ENCODE measurements around the gene VANGL1. TPM values are rescaled to one million over a fixed set of nuclear protein-coding genes. Genes with fewer than 3 reads are reported as not detected.

VANGL1 gene
- total RNA-seq, 2 donors from 2014 or later: 17.5 to 18.6 TPM

DNA sequence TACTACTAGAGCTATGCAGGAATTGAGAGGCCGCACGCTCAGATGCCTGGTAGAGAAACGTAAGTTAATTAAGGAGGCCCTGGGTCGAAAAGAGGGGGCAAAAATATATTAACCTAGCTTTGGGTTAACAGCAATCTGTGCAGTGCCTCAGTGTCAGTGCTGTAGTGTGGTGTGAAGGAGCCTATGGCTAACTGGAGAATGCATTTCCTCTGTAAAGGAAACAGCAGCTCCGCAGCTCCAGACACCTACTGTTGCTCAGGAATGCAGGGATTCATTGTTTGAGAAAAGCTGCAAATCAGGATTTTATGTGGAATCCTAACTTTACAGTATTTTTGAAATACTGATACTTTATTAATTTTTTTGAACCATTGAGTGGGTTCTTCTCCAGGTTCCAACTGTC lies 18.4 kb downstream of the VANGL1 start:
- intact Hi-C loops (cut with DNase I, micrococcal nuclease): no loop called here
- no peak for ATAC-seq
- DNase-seq: no peak

DNA sequence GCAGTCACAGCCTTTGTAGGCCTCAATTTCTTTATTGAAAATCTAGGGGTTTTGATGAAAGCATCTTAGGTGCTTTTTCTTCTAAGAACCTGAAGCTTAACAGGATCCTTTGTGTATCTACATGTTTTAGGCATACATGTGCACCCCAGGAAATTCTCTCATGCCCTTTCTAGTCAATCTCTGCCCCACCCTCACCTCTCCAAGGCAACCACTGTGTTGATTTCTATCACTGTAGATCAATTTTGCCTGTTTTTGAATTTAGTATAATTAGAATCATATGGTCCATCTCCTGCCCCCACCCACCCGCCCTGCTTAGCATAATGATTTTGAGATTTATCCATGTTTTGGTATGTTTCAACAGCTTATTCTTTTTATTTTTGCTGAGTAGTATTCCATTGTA lies 19.4 kb downstream of the VANGL1 start:
- no peak for ATAC-seq
- no peak for DNase-seq
- intact Hi-C loops (cut with DNase I, micrococcal nuclease): no loop called here

DNA sequence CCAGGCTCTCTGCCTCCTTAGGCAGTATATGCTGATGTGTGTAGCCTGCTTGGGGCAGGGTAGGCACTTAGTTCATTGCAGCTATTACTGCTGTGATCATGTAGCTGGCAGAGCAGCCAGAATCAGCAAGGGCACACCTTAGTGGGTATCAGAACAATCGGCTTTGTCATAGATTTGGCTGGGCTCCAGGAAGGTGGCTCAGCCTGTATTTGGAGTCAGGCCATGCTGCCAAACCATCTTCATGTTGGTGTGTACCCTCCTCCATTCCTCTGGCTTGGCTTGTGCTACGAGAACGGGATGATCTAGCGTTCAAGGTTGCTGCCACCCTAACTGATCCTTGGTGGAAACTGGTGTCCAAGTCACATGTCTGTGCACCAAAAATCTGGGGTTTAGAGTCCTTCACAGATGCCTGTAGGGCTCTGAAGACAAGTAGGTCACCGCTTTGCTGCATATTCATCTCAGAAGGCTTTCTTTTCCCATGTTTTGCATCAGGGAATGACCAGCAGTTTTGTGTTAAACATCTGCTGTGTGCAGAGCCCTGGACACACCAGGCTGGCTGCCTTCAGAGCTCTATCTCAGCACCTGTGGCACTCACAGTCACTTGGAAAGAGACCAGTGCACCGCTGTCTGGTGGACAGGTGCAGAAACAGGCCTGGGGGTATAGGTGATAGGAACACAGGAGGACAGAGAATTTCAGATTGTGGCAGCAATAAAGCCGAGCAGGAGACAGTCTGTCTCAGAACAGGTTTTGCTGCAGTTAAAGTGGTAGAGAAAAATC lies 23.7 kb downstream of the VANGL1 start:
- ATAC-seq: peak; percentile 86
- intact Hi-C loops (cut with DNase I, micrococcal nuclease): no loop called here
- peak in 1 of 2 donors; percentile 51 for DNase-seq

DNA sequence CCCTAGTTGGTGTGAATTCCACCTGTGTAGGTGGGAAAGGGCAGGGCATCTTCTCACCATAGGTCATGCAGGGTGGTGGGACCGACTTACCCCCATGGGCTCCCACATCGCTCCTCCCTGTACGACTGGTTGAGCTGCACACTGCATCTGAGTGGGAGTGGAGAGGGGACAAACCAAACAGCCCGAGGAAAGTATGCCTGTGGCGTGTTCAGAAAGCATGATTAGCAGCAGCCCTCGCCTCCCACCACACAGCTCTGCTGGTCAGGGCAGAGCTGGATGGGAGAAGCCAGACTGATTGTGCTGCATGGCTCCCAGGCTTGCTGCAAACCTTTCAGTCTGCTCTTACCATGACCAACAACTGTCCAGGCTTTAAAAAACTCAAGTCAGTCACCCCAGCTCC lies 24.4 kb downstream of the VANGL1 start:
- DNase-seq (no peak), ATAC-seq (no peak)
- intact Hi-C loops (cut with DNase I, micrococcal nuclease): no loop called here

DNA sequence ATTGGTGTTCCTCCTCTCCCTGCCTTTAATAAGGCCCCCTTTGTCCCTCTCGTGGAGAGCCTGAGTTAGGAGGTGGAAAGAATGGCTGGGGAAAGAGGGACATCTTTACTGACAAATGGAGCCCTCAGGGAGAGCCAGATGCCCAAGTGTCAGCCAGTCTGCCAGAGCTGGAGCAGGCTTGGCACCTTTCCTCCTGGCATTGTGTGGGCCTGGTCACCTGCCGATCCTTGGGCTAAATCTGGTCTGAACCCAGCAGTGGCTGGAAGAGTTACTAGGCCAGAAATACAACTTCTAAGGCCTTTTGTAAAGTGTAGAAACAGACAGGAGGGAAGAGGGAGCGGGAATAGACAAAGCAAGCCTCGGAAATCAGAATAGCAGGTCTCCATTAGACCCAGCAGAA lies 24.9 kb downstream of the VANGL1 start:
- intact Hi-C loops (cut with DNase I, micrococcal nuclease): no loop called here
- no peak for ATAC-seq
- DNase-seq: no peak

DNA sequence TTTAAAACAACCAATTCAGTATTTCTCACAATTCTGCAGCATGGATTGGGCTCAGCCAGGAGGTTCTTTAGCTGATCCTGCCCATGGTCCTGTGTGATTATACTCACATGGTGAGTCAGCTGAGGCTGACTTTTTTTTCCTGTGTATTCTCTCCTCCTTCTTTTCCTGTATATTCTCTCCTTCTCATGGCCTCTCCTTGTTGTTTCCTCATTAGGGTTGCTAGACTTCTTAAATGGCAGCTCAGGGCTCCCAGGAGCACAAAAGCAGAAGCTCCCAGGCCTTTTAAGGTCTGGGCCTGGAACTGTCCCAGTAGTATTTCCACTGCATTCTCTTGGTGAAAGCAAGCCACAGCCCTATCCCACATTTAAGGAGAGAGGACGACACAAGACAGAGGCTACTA lies 26.8 kb downstream of the VANGL1 start:
- intact Hi-C loops (cut with DNase I, micrococcal nuclease): no loop called here
- DNase-seq: no peak
- no peak for ATAC-seq

DNA sequence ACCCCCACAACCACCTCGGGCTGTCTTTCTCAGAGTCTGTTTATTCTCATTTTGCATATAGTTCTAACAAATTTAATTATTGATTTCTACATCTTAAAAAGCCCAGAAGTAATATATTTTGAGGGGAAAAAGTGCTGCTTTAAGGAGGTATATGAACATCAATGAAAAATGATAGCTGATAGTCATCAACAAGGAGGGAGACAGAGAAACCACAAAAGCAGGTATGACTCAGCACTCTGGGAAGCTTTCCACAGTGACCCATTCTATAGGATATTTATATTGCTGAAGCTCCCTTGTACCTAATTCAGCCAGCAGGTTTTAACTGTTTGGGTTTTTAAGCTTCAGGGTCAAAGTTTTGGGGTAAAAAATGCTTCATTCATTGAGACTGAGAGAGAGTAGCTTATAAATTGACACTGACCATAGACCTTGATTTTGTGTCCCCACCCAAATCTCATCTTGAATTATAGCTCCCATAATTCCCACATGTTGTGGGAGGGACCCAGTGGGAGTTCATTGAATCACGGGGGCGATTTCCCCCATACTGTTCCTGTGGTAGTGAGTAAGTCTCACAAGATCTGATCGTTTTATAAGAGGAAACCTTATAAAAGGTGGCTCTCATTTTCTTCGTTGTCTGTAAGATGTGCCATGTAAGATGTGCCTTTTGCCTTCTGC lies 27.4 kb downstream of the VANGL1 start:
- intact Hi-C loops (cut with DNase I, micrococcal nuclease): no loop called here
- ATAC-seq (no peak), DNase-seq (no peak)

DNA sequence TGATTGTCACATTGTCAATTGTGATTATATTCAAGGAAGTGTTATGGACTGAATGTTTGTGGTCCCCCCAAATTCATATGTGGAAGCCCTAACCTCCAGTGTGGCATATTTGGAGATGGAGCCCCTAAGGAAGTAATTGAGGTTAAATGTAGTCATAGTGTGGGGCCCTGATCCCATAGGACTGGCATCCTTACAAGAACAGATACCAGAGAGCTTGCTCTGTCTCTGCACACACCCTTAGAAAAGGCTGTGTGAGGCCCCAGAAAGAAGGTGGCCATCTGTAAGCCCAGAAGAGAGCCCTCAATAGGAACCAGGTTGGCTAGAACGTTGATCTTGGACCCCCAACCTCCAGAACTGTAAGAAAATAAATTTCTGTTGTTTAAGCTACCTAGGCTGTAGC lies 28.1 kb downstream of the VANGL1 start:
- intact Hi-C loops (cut with DNase I, micrococcal nuclease): no loop called here
- no peak for DNase-seq
- no peak for ATAC-seq

DNA sequence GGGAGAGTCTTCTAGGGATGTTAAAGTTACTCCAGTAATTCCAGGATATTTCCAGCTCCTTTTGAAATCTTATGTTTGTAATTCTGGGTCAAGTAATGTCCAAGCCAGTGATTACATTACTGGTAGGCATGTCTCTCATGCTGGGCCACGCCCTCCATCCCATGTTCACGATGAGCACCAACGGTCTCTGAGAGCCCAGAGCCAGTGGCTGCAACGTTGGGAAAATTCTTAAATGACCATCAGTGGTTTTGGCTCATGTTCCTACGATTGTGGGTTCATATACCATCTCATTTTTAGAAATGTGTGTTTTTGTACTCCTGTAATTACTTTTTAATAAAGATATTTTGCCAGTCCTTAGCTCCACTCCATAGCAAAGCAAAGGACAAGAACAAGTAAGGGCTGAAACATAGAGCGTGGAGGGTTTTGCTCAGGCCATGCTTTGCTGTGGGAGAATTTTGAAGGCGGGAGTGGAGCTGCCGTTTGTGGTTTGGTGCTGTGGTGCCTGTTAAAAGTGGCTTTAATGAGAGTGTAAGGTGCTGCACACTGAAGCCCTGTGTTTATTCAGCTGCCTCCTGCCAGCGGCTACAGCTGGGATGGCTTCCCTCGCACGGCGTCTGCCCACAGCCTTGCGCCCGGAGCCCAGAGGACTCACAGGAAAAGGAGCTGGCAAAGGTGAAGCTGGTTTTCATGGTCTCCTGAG lies 28.9 kb downstream of the VANGL1 start:
- intact Hi-C loops (cut with DNase I, micrococcal nuclease): no loop called here
- peak; percentile 40 to 46 for DNase-seq
- ATAC-seq: peak; percentile 60

DNA sequence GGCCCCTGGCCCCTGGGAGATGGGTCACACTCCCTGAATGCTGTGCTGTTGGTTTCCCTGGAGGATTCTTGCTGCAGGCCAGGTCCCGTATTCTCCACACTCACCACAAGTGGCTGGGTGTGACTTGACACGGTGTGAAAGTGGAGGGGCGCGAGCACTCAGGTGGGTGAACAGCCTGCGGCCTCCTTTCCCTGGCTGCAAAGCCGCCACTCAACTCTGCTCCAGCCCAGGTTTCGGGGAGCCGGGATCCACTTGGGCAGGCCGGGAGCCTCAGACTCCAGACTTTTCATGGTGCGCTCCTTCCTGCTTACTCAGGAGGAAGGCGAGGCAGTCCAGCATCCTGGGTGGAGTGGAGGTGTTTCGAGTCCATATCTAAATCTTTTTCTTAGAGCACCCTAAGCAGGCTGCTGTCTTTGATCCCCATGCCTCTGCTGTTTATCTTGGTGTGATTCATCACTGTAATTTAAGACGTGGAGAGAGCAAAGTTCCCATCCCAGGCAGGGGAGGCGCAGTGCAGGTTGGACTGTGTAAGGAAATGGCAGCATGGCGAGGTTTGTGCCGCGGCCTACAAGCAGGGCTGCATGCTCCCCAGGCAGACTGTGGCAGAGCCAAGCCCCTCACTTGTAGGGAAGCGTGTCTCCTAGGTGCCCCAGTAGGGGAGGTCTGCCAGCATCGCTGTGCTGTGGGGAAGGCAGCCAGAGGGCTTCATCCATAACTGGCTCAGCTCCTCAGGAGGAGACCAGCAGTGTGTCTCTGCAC lies 29.6 kb downstream of the VANGL1 start:
- peak; percentile 71 to 76 for DNase-seq
- intact Hi-C loops (cut with DNase I, micrococcal nuclease): no loop called here
- peak; percentile 87 for ATAC-seq

DNA sequence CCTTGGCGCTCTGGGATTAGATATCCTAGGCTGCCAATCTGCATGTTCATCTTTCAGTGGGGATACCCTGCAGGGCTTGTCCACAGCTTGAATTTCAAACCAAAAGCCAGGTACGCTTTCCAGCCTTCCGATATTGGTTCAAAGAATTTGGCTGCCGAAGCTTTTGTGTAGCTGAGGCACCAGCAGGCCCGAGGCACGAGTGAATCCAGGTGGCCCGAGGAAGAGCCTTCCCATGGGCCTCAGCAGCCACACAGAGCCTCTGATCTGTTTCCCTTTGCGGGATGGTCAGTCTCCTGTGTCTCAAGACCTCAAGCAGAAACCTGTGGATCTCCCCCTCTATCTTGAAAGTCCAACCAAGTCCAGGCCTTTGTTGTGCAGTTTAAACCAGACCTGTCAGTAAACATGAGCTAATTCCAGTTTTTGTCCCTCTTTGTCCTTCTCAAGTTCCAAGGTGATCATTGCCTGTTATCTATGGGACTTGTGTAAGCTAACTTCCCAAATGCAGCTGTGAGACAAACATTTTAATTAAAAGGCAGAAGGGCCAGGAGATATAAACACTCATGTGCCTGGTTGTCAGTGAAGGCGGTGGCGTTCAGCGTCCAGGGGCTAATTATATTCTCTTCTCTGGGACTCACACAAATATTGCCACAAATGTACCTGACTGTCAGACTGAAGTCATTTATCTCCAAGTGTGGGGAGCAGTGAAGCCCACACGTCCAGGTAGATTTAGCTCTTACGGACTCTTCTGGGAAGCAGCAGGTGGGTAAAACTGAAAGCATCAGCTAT lies 30.6 kb downstream of the VANGL1 start:
- DNase-seq (no peak), ATAC-seq (no peak)
- intact Hi-C loops (cut with DNase I, micrococcal nuclease): no loop called here

DNA sequence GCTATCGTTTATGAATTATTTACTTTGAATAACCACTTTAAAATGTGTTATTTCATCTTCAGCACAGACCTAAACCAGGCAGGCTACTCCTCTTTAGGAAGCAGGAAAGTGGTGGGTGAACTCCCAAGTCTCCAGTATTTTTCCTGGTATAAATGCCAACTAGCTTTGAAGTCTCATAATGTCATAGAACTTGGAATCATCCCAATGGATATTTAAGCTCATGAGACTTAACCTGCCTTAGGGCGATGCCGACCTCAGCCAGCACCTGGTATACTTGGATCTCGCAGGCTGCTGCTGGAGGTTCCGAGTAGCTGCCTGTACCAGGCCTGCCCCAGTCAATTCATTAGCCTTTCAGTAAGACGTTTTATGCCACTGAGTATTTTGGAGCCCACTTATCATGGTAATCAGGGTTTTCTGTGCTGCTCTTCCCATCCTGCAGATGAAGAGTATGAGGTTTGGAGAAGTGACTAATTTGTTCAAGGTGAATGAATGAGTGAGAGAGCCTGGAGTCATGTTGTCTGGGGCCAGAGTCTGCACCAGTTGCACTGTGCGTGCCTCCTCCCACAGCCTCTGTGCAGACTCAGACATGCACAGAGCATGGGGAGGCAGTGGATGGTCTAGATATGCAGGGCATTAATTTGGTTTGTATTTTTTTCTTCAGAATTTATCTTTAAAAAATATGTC lies 34.9 kb downstream of the VANGL1 start:
- ATAC-seq (peak; percentile 62), DNase-seq (no peak)
- intact Hi-C loops (cut with DNase I, micrococcal nuclease): no loop called here

DNA sequence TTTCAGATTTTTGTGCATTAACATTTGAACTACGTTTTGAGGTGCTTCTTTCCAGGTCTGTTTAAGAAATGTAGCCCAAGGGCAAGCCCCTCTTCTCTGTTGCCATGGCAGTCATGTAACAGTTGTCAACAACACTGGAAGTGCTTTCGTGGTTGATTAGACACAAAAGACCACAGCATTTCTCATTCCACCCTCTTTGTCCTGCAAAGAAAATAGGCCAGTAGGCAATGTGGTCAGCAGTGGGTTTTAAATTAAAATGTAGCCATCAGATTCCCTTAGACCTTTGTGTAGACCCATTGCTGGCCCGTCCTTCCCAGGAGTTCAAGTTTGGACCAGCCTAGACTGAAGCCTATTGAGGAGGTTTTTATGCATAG lies 35.4 kb downstream of the VANGL1 start:
- intact Hi-C loops (cut with DNase I, micrococcal nuclease): no loop called here
- ATAC-seq: no peak

DNA sequence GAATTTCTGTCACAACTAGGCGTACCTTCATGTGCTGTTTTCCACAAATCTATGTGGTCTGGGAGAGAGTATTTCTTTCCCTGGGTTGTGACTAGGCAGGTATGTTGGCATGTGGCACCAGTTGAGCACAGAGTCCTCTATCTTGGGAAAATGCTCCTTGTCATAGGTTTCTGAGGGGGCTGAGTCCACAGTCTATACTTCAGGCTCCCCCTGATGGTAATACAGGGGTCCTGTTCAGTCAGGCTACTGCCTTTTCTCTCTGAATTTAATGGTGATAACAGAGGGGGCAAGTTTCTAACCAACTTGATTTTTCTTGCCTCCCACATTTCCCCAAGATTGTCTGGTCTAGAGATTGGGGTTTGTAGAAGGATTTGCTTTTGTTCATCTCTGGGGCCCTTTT lies 35.8 kb downstream of the VANGL1 start:
- DNase-seq (no peak), ATAC-seq (no peak)
- intact Hi-C loops (cut with DNase I, micrococcal nuclease): no loop called here

More for the DNA sequence above, 35.4 kb downstream of the VANGL1 start:
- DNase-seq: no peak

DNA sequence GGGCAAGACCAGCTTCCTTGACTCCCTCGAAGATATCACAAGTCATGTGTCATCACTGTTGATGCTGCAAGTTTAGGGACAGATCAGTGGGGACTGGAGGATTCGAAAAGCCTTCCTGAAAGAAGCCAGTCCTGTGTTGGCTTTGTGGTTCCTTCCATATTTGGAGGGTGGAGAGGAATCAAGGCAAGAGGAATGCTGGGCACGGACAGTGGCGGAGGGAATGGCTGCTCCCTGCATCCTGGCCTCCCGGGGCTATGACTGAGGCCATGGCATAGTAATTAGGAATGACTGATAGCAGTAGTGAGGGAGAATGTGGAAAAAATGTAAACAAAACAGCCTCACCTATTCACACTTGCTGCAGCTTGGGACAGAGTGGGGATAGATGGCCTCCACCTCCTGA lies 36.4 kb downstream of the VANGL1 start:
- intact Hi-C loops (cut with DNase I, micrococcal nuclease): no loop called here
- ATAC-seq: no peak
- DNase-seq: no peak

DNA sequence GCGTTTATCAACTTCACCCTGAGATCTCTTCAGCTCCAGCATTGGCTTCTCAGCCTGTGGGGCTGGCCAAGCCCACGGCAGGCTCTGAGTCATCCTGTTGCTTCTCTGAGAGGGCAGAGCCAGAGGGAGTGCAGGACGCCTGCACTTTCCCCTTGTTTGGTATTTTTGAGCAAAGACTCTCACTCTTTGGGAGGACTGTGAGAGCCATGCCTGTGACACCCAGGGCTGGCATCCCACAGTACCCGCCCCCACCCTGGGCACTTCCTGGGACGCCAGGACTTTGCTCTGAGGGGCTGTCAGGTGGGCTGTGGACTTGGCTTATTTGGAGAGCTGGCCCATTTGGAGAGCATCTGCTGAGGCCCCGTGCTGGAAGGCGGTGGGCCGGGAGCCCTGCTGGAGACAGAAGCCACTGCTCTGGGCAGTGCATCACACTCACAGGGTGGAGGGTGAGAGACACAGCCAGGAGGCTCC lies 37.4 kb downstream of the VANGL1 start:
- ATAC-seq (no peak), DNase-seq (peak in 1 of 2 donors; percentile 54)
- intact Hi-C loops (cut with DNase I, micrococcal nuclease): no loop called here

DNA sequence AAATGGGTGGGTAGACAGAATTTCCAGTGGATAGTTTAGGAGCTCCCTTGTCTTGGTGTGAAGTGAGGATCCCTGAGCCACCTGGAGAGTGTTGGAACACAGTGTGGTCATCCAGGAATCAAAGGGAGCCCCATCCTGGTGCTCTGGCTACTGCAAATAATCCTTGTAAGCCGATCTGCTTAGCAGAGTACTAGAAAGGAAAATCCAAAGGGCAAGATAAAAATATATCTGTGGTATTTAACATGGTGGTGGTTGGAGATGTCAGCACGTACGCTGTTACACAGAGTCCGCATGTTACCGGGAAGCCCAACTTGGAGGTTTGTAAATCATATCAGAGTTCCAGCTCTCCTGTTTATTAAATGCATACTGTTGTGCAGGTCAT lies 39.0 kb downstream of the VANGL1 start:
- intact Hi-C loops (cut with DNase I, micrococcal nuclease): no loop called here
- no peak for ATAC-seq

DNA sequence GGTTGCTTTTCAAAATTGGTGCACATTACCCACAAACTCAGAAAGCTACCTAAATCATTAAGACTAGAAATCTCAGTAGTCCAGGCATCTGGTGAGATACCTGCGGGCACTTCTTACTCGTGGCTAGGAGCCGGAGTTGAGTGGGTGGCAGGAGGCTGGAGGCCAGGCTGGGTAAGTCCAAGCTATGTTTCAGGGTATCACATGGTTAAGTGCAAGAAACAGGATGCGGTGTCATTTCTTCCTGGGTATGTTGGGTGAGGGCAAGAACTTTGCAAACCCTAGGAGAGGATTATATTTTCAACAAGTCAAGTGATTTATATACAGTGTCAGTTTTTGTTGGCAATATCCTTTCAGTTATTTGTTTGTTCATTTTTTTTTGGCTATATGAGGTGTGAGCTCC lies 41.0 kb downstream of the VANGL1 start:
- ATAC-seq: no peak
- intact Hi-C loops (cut with DNase I, micrococcal nuclease): no loop called here
- DNase-seq: no peak

More for the DNA sequence above, 39.0 kb downstream of the VANGL1 start:
- DNase-seq: no peak

All from left colon (tissue), 2 donors.